ENCODE data around the gene SLC6A4. TPM values are rescaled to one million over a fixed set of nuclear protein-coding genes. Genes with fewer than 3 reads are reported as not detected.
A peak's percentile ranks its signal among the peaks of the same experiment; 100 is the strongest.

The SLC6A4 gene
- 1.8 TPM for total RNA-seq

- no peak for DNase-seq
These were observed at the start of gene SLC6A4 for GRCh38 chr17:30235386-30236296. Gene SLC6A4 (minus strand): TSS chr17:30235697. CDS start chr17:30221958, 13,739 bp downstream.

- DNase-seq, result no peak
These were observed 43.7 kb upstream of the SLC6A4 start for GRCh38 chr17:30279156-30279555.

GRCh38 chr17:30278032-30278431 is 42.5 kb upstream of the SLC6A4 start:
- DNase-seq, result peak; percentile 32

- DNase-seq, result no peak
These were observed 40.4 kb upstream of the SLC6A4 start for GRCh38 chr17:30275911-30276310.

- DNase-seq, result no peak
These were observed 39.4 kb upstream of the SLC6A4 start for GRCh38 chr17:30274887-30275286.

- no peak for DNase-seq
These were observed 37.9 kb upstream of the SLC6A4 start for GRCh38 chr17:30273373-30273772.

- no peak for DNase-seq
These were observed 35.6 kb upstream of the SLC6A4 start for GRCh38 chr17:30271102-30271501.

- DNase-seq, result no peak
These were observed 32.1 kb upstream of the SLC6A4 start for GRCh38 chr17:30267625-30268024.

- DNase-seq, result no peak
These were observed 28.2 kb upstream of the SLC6A4 start for GRCh38 chr17:30263552-30264333.

GRCh38 chr17:30256756-30257506 is 21.4 kb upstream of the SLC6A4 start:
- no peak for DNase-seq

- no peak for DNase-seq
These were observed 18.7 kb upstream of the SLC6A4 start for GRCh38 chr17:30254150-30254549.

GRCh38 chr17:30253312-30253711 is 17.8 kb upstream of the SLC6A4 start:
- no peak for DNase-seq

- DNase-seq, result peak; percentile 36
These were observed 16.4 kb upstream of the SLC6A4 start for GRCh38 chr17:30251931-30252330.

- no peak for DNase-seq
These were observed 14.0 kb upstream of the SLC6A4 start for GRCh38 chr17:30249460-30249859.

GRCh38 chr17:30248786-30249185 is 13.3 kb upstream of the SLC6A4 start:
- no peak for DNase-seq

GRCh38 chr17:30246460-30246859 is 11.0 kb upstream of the SLC6A4 start:
- no peak for DNase-seq

GRCh38 chr17:30244853-30245385 is 9.4 kb upstream of the SLC6A4 start:
- no peak for DNase-seq

- no peak for DNase-seq
These were observed 8.1 kb upstream of the SLC6A4 start for GRCh38 chr17:30243568-30243967.

GRCh38 chr17:30243002-30243401 is 7.5 kb upstream of the SLC6A4 start:
- DNase-seq, result no peak

GRCh38 chr17:30241051-30241450 is 5.6 kb upstream of the SLC6A4 start:
- no peak for DNase-seq

GRCh38 chr17:30240177-30240576 is 4.7 kb upstream of the SLC6A4 start:
- DNase-seq, result no peak

GRCh38 chr17:30239089-30239462 is 3.6 kb upstream of the SLC6A4 start:
- DNase-seq, result no peak
